Body of pancreas (tissue), 4 donors: ENCODE results near the gene CRHR2. TPM values are rescaled to one million over a fixed set of nuclear protein-coding genes. Genes with fewer than 3 reads are reported as not detected.

Source experiments
- ATAC-seq: fragments of 150-250 bp; one replicate; pipeline ENCODE4 v1.9.1; 2016
- DNase-seq, 4 donors: peaks; one replicate each; pipeline ENCODE4 v3.0.0-alpha.2; 2019
- H3K27ac ChIP-seq, 4 donors: fragments of 200-600 bp; sonication (generic); 1 replicate in 3 of 4; 2 replicates in 1 of 4; pipeline versions ENCODE4 v1.5.1 to v1.6.1; 2016 to 2019; ENCODE audit warnings: mild to moderate bottlenecking in 1 of 4, mixed read lengths in 1 of 4, moderate library complexity in 1 of 4
- H3K27me3 ChIP-seq, 2 donors: fragments of 200-600 bp; sonication (generic); one replicate each; pipeline ENCODE4 v1.6.0; 2016; ENCODE audit warnings: mild to moderate bottlenecking in 1 of 2
- H3K36me3 ChIP-seq, 2 donors: fragments of 200-600 bp; sonication (generic); replicated peaks in 1 of 2; 2 replicates each; pipeline ENCODE4 v1.5.1; 2016; ENCODE audit warnings: low read depth in 2 of 2; ENCODE audit not compliant: insufficient read depth in 1 of 2
- H3K4me1 ChIP-seq: fragments of 200-600 bp; sonication (generic); one replicate; pipeline ENCODE4 v1.6.0; 2016
- H3K4me3 ChIP-seq, 2 donors: fragments of 200-600 bp; sonication (generic); 1 replicate in 1 of 2; 2 replicates in 1 of 2; pipeline ENCODE4 v1.5.1; 2016 to 2019
- H3K9me3 ChIP-seq, 3 donors: fragments of 200-600 bp; sonication (generic); 1 replicate in 2 of 3; 2 replicates in 1 of 3; pipeline ENCODE4 v1.5.1; 2016
- CTCF ChIP-seq, 7 experiments: fragments of 450-650 bp in 4 of 7; fragments of 200-600 bp in 3 of 7; sonication (generic) in 3 of 7; IDR thresholded peaks; one replicate each; pipeline ENCODE4 v1.5.1; 2016 to 2019; ENCODE audit warnings: antibody characterized with exemption in 7 of 7
- POLR2A ChIP-seq, 3 donors: fragments of 450-650 bp; IDR thresholded peaks; one replicate each; pipeline ENCODE4 v1.6.1; 2016; ENCODE audit warnings: antibody characterized with exemption in 3 of 3, mild to moderate bottlenecking in 2 of 3
- WGBS, 2 donors: methylation state at CpG; one replicate each; pipeline ENCODE4 v1.1.5; 2017; 5-methylcytosine and 5-hydroxymethylcytosine counted together
- intact Hi-C: fragments of 100-400 bp; cut with DNase I; formaldehyde crosslinking; loops from one replicate; pipeline ENCODE4 v1.15.1; 2023
- total RNA-seq, 2 donors: library from RNA; depleted of rRNA; stranded (reverse); fragments of >200 nt; gene quantifications; one replicate each; pipeline ENCODE4 v1.1.0, GENCODE V29; 2016

Gene CRHR2
- 1 to 10 TPM in 1 of 2 donors, under 1 TPM in 1; 0.33 to 4.7 TPM for total RNA-seq

GRCh38 chr7:30682212-30683083 is at the start of gene CRHR2:
Gene CRHR2 (minus strand): TSS chr7:30682456. CDS start chr7:30682280, 176 bp downstream.
- no peak within 1 kb of the TSS for H3K27ac ChIP-seq
- 11 to 83% methylated on average over 4 to 56 of the region's 67 CpGs for WGBS, 2 donors
- peaks cover 17% of the 10 kb centered on the region for H3K4me1 ChIP-seq
- peak within 1 kb of the TSS in 1 of 2 donors; percentile 12 for H3K4me3 ChIP-seq
- H3K9me3 ChIP-seq, result no peaks in the 10 kb centered on the region
- ATAC-seq (peak; percentile 63), DNase-seq (peak in 3 of 4 donors; percentile 13 to 51 (median 44))
- peaks cover 0 to 16% of the 10 kb centered on the region in 2 donors for H3K27me3 ChIP-seq
- TF ChIP-seq POLR2A (IDR thresholded peaks at IDR 0.05) (no peak), CTCF (IDR thresholded peaks at IDR 0.05) (peak in 3 of 7 experiments; percentile 7 to 21 (median 10))
- intact Hi-C loops, result no loop called here
- H3K36me3 ChIP-seq, result no peaks in the 10 kb centered on the region

GRCh38 chr7:30731581-30731980 is 49.3 kb upstream of the CRHR2 start:
- TF ChIP-seq POLR2A (IDR thresholded peaks at IDR 0.05) (no peak), CTCF (IDR thresholded peaks at IDR 0.05) (no peak)
- Histone ChIP-seq H3K9me3 (no peaks in the 10 kb centered on the region), H3K36me3 (no peaks in the 10 kb centered on the region), H3K27me3 (no peaks in the 10 kb centered on the region), H3K4me3 (no peak overlapping the region), H3K4me1 (no peaks in the 10 kb centered on the region), H3K27ac (no peak overlapping the region)
- 64 to 74% methylated on average over 11 of the region's 11 CpGs for WGBS, 2 donors
- intact Hi-C loops, result no loop called here
- no peak for ATAC-seq
- no peak for DNase-seq

GRCh38 chr7:30730996-30731395 is 48.7 kb upstream of the CRHR2 start:
- TF ChIP-seq CTCF (IDR thresholded peaks at IDR 0.05), result no peak
- no peak for TF ChIP-seq POLR2A (IDR thresholded peaks at IDR 0.05)
- DNase-seq, result no peak
- Histone ChIP-seq H3K36me3 (no peaks in the 10 kb centered on the region), H3K4me3 (no peak overlapping the region), H3K27ac (no peak overlapping the region), H3K4me1 (no peaks in the 10 kb centered on the region), H3K9me3 (no peaks in the 10 kb centered on the region), H3K27me3 (no peaks in the 10 kb centered on the region)
- intact Hi-C loops, result no loop called here
- WGBS, 2 donors, result 78 to 81% methylated on average over 4 of the region's 4 CpGs
- no peak for ATAC-seq

GRCh38 chr7:30730097-30730496 is 47.8 kb upstream of the CRHR2 start:
- Histone ChIP-seq H3K4me3 (no peak overlapping the region), H3K27ac (no peak overlapping the region), H3K27me3 (no peaks in the 10 kb centered on the region), H3K36me3 (no peaks in the 10 kb centered on the region), H3K4me1 (no peaks in the 10 kb centered on the region), H3K9me3 (no peaks in the 10 kb centered on the region)
- TF ChIP-seq CTCF (IDR thresholded peaks at IDR 0.05) (no peak), POLR2A (IDR thresholded peaks at IDR 0.05) (no peak)
- intact Hi-C loops, result no loop called here
- WGBS, 2 donors, result 100% methylated on average over 2 of the region's 2 CpGs
- DNase-seq (no peak), ATAC-seq (no peak)
